GM12878 (cell line): ENCODE results near the gene PMIS2. TPM values are rescaled to one million over a fixed set of nuclear protein-coding genes. Genes with fewer than 3 reads are reported as not detected.
"Not testable (repeated sequence)": the region's sequence is repeated elsewhere in the genome, so short reads cannot be mapped to it uniquely, and the experiment has no call there.

ENCODE experiments used
- ATAC-seq: fragments of 200-7000 bp; cut with Tn5 transposase; 3 replicates; pipeline ENCODE4 v1.9.1; 2020; ENCODE audit warnings: mild to moderate bottlenecking, moderate library complexity
- BruUV-seq: library from RNA; stranded (reverse); fragments of 400-500 nt; replicated peaks from 2 replicates; lab custom pipeline; 2021; lab: Mats Ljungman, UMichigan
- CTCF ChIA-PET: fragments of 300-600 bp; sonication (Branson Sonifier 250); formaldehyde crosslinking; extraction: SDS; loops from one replicate; lab custom pipeline; 2021; ENCODE audit warnings: inconsistent platforms; lab: Yijun Ruan, JAX
- POLR2A ChIA-PET: fragments of 350-600 bp; formaldehyde crosslinking; extraction: SDS; loops from one replicate; lab custom pipeline; 2021; ENCODE audit warnings: inconsistent platforms; lab: Charles Lee
- RAD21 ChIA-PET: fragments of 300-600 bp; sonication (Branson Sonifier 250); formaldehyde crosslinking; loops from one replicate; lab custom pipeline; 2023; ENCODE audit warnings: antibody characterized with exemption; ENCODE audit not compliant: unreplicated experiment; lab: Charles Lee
- SMC1A ChIA-PET: fragments of 300-600 bp; sonication (Branson Sonifier 250); formaldehyde crosslinking; loops from one replicate; lab custom pipeline; 2023; ENCODE audit not compliant: unreplicated experiment, uncharacterized antibody; lab: Charles Lee
- DNase-seq: peaks from one replicate; pipeline ENCODE4 v3.0.0-alpha.2; 2011; ENCODE audit warnings: low read depth, low spot score
- FAIRE-seq: peaks from 3 replicates; lab custom pipeline; 2011; peaks lifted over from hg19 to GRCh38; lab: Jason Lieb, UNC
- H2AFZ ChIP-seq: 2 replicates; pipeline ENCODE4 v1.6.0; 2011; ENCODE audit warnings: low read depth, low read length, control low read depth; ENCODE audit not compliant: control insufficient read depth
- H3K27ac ChIP-seq: 2 replicates; pipeline ENCODE4 v1.5.1; 2011; ENCODE audit warnings: control low read depth; ENCODE audit not compliant: control insufficient read depth, insufficient read depth
- H3K27me3 ChIP-seq, 2 experiments: replicated peaks in 1 of 2; 2 replicates each; pipeline versions ENCODE4 v1.6.0 to v1.6.1; 2011; ENCODE audit warnings: low read length in 1 of 2; ENCODE audit not compliant: control insufficient read depth in 2 of 2, insufficient read depth in 2 of 2
- H3K36me3 ChIP-seq, 2 experiments: 2 replicates each; pipeline ENCODE4 v1.5.1; 2011; ENCODE audit warnings: low read length in 1 of 2; ENCODE audit not compliant: control insufficient read depth in 2 of 2, insufficient read depth in 2 of 2
- H3K4me1 ChIP-seq: 2 replicates; pipeline ENCODE4 v1.6.1; 2011; ENCODE audit warnings: mild to moderate bottlenecking, low read length, moderate library complexity, mixed read lengths; ENCODE audit not compliant: control insufficient read depth, insufficient read depth
- H3K4me2 ChIP-seq: 2 replicates; pipeline ENCODE4 v1.6.0; 2011; ENCODE audit warnings: control low read depth; ENCODE audit not compliant: control insufficient read depth, insufficient read depth
- H3K4me3 ChIP-seq: fragments of 200-600 bp; sonication (generic); 2 replicates; pipeline ENCODE4 v1.5.1; 2016
- H3K79me2 ChIP-seq: 2 replicates; pipeline ENCODE4 v1.6.0; 2011; ENCODE audit warnings: low read length; ENCODE audit not compliant: control insufficient read depth, insufficient read depth
- H3K9ac ChIP-seq: 2 replicates; pipeline ENCODE4 v1.8.0; 2011; ENCODE audit warnings: low read length, control low read depth, mixed read lengths; ENCODE audit not compliant: control insufficient read depth, insufficient read depth
- H3K9me3 ChIP-seq: replicated peaks from 3 replicates; pipeline ENCODE4 v1.5.1; 2011; ENCODE audit warnings: mild to moderate bottlenecking, low read length; ENCODE audit not compliant: control insufficient read depth, insufficient read depth
- H4K20me1 ChIP-seq: 2 replicates; pipeline ENCODE4 v1.6.0; 2011; ENCODE audit not compliant: control insufficient read depth, insufficient read depth
- LARP7 ChIP-seq: fragments of 450-650 bp; IDR thresholded peaks from 2 replicates; pipeline ENCODE4 v1.6.1; 2017; ENCODE audit warnings: mild to moderate bottlenecking
- SPI1 ChIP-seq: IDR thresholded peaks from 2 replicates; pipeline ENCODE4 v1.6.1; 2011; ENCODE audit warnings: low read depth, mild to moderate bottlenecking, low read length, moderate library complexity, borderline replicate concordance; ENCODE audit not compliant: insufficient read depth
- WGBS: methylation state at CpG from one replicate; pipeline ENCODE4 v1.1.6; 2016; ENCODE audit warnings: low lambda C conversion rate; ENCODE audit not compliant: insufficient replicate concordance, insufficient coverage; ENCODE audit errors: missing lambda C conversion rate; 5-methylcytosine and 5-hydroxymethylcytosine counted together
- in situ Hi-C: fragments of 300-500 bp; cut with MboI; formaldehyde crosslinking; loops from 9 replicates; pipeline ENCODE4 v1.14.3; 2018; ENCODE audit warnings: mixed read lengths
- intact Hi-C: fragments of 100-400 bp; cut with micrococcal nuclease; formaldehyde crosslinking; loops from one replicate; pipeline ENCODE4 v1.14.2; 2022; ENCODE audit not compliant: unreplicated experiment
- polyA plus RNA-seq, 11 experiments: library from polyadenylated mRNA; depleted of rRNA in 4 of 11; unstranded in 6 of 11; stranded (reverse) in 5 of 11; fragments of >200 nt; fragmentation: Nextera tagmentation in 4 of 11; fragmentation: Illumina TruSeq in 1 of 11; extraction: Ambion mirVana in 4 of 11; extraction: Trizol in 1 of 11; gene quantifications; 1 replicate in 1 of 11; 2 replicates in 10 of 11; pipeline versions ENCODE4 v1.2.1 to v1.2.3, GENCODE V29; 2011 to 2016; ENCODE audit warnings: inconsistent platforms in 2 of 11, missing spikeins in 2 of 11, low read depth in 1 of 11
- total RNA-seq, 4 experiments: library from RNA; depleted of rRNA in 3 of 4; stranded (reverse); fragments of >200 nt in 3 of 4; fragmentation: Illumina TruSeq in 1 of 4; extraction: Trizol in 1 of 4; gene quantifications; 2 replicates each; pipeline versions ENCODE4 v1.2.1 to v1.2.3, GENCODE V29; 2013 to 2021
- TF ChIP-seq, protein P1 (sequence below): fragments of 450-650 bp; formaldehyde crosslinking; IDR thresholded peaks from 2 replicates; pipeline ENCODE4 v1.4.0; 2022; ENCODE audit warnings: mild to moderate bottlenecking, moderate library complexity
- TF ChIP-seq, protein P2 (sequence below), 3 experiments: IDR thresholded peaks in 2 of 3; conservative IDR thresholded peaks in 1 of 3; 2 replicates each; pipeline ENCODE4 v1.5.1; 2011; ENCODE audit warnings: low read depth in 3 of 3, low read length in 3 of 3, mild to moderate bottlenecking in 3 of 3, control low read depth in 2 of 3, moderate library complexity in 2 of 3, inconsistent platforms in 1 of 3, mixed read lengths in 1 of 3; ENCODE audit not compliant: control insufficient read depth in 2 of 3, insufficient read depth in 1 of 3; ENCODE audit errors: extremely low read depth in 1 of 3

The PMIS2 gene
- total and polyA plus RNA-seq, 10 of the 15 experiments (the other 5 are each of a cell fraction or from before 2014, with no cell fraction given) = not detected

DNA sequence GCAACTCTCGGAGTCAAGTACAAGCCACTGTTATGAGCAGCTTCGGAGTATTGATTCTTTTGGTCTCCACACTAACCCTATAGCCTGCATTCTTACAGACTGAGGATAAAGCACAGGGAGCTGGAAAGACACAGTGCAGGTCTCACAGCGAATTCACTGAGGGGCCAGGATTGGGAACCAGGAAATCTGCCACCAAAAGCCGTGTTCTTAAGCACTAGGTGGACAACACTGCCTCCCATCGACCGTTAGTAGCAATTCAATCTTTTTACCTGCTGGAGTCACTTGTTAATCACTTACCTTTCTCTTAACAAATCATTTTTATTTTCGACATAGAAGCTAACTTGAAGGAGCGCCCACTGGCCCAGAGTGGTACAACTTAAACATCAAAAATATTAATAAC is 6.3 kb downstream of the PMIS2 start (continued):
- TF ChIP-seq, protein P1, sequence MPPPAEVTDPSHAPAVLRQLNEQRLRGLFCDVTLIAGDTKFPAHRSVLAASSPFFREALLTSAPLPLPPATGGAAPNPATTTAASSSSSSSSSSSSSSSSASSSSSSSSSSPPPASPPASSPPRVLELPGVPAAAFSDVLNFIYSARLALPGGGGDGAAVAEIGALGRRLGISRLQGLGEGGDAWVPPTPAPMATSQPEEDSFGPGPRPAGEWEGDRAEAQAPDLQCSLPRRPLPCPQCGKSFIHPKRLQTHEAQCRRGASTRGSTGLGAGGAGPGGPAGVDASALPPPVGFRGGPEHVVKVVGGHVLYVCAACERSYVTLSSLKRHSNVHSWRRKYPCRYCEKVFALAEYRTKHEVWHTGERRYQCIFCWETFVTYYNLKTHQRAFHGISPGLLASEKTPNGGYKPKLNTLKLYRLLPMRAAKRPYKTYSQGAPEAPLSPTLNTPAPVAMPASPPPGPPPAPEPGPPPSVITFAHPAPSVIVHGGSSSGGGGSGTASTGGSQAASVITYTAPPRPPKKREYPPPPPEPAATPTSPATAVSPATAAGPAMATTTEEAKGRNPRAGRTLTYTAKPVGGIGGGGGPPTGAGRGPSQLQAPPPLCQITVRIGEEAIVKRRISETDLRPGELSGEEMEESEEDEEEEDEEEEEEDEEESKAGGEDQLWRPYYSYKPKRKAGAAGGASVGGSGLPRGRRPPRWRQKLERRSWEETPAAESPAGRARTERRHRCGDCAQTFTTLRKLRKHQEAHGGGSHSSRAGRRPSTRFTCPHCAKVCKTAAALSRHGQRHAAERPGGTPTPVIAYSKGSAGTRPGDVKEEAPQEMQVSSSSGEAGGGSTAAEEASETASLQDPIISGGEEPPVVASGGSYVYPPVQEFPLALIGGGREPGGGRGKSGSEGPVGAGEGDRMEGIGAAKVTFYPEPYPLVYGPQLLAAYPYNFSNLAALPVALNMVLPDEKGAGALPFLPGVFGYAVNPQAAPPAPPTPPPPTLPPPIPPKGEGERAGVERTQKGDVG (CRISPR knock-in tag) = no peak
- TF ChIP-seq SPI1 (no peak), LARP7 (no peak)
- TF ChIP-seq, protein P2, sequence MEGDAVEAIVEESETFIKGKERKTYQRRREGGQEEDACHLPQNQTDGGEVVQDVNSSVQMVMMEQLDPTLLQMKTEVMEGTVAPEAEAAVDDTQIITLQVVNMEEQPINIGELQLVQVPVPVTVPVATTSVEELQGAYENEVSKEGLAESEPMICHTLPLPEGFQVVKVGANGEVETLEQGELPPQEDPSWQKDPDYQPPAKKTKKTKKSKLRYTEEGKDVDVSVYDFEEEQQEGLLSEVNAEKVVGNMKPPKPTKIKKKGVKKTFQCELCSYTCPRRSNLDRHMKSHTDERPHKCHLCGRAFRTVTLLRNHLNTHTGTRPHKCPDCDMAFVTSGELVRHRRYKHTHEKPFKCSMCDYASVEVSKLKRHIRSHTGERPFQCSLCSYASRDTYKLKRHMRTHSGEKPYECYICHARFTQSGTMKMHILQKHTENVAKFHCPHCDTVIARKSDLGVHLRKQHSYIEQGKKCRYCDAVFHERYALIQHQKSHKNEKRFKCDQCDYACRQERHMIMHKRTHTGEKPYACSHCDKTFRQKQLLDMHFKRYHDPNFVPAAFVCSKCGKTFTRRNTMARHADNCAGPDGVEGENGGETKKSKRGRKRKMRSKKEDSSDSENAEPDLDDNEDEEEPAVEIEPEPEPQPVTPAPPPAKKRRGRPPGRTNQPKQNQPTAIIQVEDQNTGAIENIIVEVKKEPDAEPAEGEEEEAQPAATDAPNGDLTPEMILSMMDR (IDR thresholded peaks at IDR 0.05 in 2 of 3, conservative IDR thresholded peaks at IDR 0.05 in 1 of 3; ENCODE audit: control insufficient read depth in 2 of 3, extremely low read depth in 1 of 3, insufficient read depth in 1 of 3, low read depth in 3 of 3, low read length in 3 of 3) = peak; percentile 64 to 74 (median 70); a peak in 5 of 6 replicates

DNA sequence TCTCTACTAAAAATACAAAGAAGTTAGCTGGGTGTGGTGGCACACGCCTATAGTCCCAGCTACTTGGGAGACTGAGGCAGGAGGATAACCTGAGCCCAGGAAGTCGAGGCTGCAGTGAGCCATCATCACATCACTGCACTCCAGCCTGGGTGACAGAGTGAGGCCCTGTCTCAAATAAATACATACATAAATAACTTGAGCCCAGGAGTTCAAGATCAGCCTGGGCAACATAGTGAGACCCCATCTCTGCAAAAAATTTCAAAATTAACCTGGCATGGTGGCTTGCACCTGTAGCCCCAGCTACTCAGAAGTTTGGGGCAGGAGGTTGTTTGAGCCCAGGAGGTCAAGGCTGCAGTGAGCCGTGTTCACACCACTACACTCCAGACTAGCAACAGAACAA is 9.1 kb downstream of the PMIS2 start:
- ChIA-PET CTCF (interaction anchor here (1.0 to 1.1 kb wide), 2 partner anchors 14 to 47 kb away, joined by 4 to 6 read pairs; no protein-coding TSS in a partner anchor), SMC1A (interaction anchor here (1.9 kb wide), 1 partner anchor 15 kb away, joined by 5 read pairs; no protein-coding TSS in a partner anchor), RAD21 (interaction anchor here (0.9 kb wide), 1 partner anchor 47 kb away, joined by 3 read pairs; no protein-coding TSS in a partner anchor)
- H3K4me1 ChIP-seq, H3K9me3 ChIP-seq, ATAC-seq, H3K27ac ChIP-seq, H3K27me3 ChIP-seq, FAIRE-seq, DNase-seq, H3K4me2 ChIP-seq, H3K79me2 ChIP-seq, H3K4me3 ChIP-seq, in situ Hi-C loops, H3K9ac ChIP-seq, H2AFZ ChIP-seq, H3K36me3 ChIP-seq, POLR2A ChIA-PET, BruUV-seq, H4K20me1 ChIP-seq: not testable (repeated sequence)
- intact Hi-C loops = loop anchor here (5.0 kb wide), 1 partner anchor 248 kb away; the partner anchor contains the start of gene FFAR1
- WGBS = 24% methylated on average over 3 of the region's 3 CpGs
